ENCODE results near the gene THOC1. TPM values are rescaled to one million over a fixed set of nuclear protein-coding genes. Genes with fewer than 3 reads are reported as not detected.

The THOC1 gene
- total and polyA plus RNA-seq, 2 of the 4 experiments (the other 2 are of a cell fraction): 13.3 to 15.8 TPM

- WGBS, 2 experiments (ENCODE audit: extremely low coverage in 2 of 2, insufficient read length in 1 of 2): no CpG with 5 or more reads among the region's 2 CpGs
- Histone ChIP-seq H3K27me3 (ENCODE audit: control insufficient read depth, insufficient read depth, low read length) (no peaks in the 10 kb centered on the region), H3K23ac (ENCODE audit: low read depth, low read length) (no peak overlapping the region), H3K79me1 (ENCODE audit: low read depth in 1 of 2, low read length in 2 of 2) (peaks cover 17 to 18% of the 10 kb centered on the region in 2 experiments), H3K9me3 (ENCODE audit: control insufficient read depth, insufficient read depth, low read length) (no peaks in the 10 kb centered on the region), H3K27ac (ENCODE audit: insufficient read depth, low read length) (no peak overlapping the region), H3K14ac (replicated peaks; ENCODE audit: low read depth, low read length) (no peak overlapping the region), H4K91ac (ENCODE audit: insufficient read depth, low read depth, low read length) (no peak overlapping the region), H3K4me1 (ENCODE audit: control insufficient read depth, insufficient read depth, low read length) (no peaks in the 10 kb centered on the region; the same call in 1 of the 2 replicates), H3K9me1 (ENCODE audit: insufficient read depth, low read length) (no peaks in the 10 kb centered on the region), H2BK20ac (ENCODE audit: low read depth, low read length) (no peak overlapping the region), H4K5ac (ENCODE audit: low read depth, low read length) (no peak overlapping the region), H2BK120ac (ENCODE audit: low read depth, low read length) (no peak overlapping the region), H3K9ac (ENCODE audit: low read depth, low read length) (no peak overlapping the region), H3K4ac (ENCODE audit: low read depth, low read length) (no peak overlapping the region), H3K4me3 (ENCODE audit: insufficient read depth, low read depth, low read length) (no peak overlapping the region), H3K56ac (ENCODE audit: extremely low read depth, insufficient read depth, low read length) (no peak overlapping the region), H2AFZ (replicated peaks; ENCODE audit: low read length, poor library complexity) (no peak overlapping the region), H2AK5ac (ENCODE audit: low read depth, low read length) (no peak overlapping the region), H2BK5ac (ENCODE audit: low read depth, low read length, poor library complexity, severe bottlenecking) (no peak overlapping the region), H4K20me1 (ENCODE audit: insufficient read depth, low read length) (peaks cover 3% of the 10 kb centered on the region; the same call in 1 of the 2 replicates), H2AK9ac (replicated peaks; ENCODE audit: low read depth, low read length, poor library complexity) (no peak overlapping the region), H3K18ac (ENCODE audit: low read depth, low read length) (no peak overlapping the region), H2BK15ac (ENCODE audit: low read depth, low read length) (no peak overlapping the region), H3K36me3 (ENCODE audit: control insufficient read depth, insufficient read depth, low read length) (peaks cover 30% of the 10 kb centered on the region), H3K4me2 (ENCODE audit: low read depth, low read length) (no peak overlapping the region), H4K8ac (ENCODE audit: low read depth in 2 of 2, low read length in 2 of 2) (no peak overlapping the region)
- dilution Hi-C loops (cut with HindIII; ENCODE audit: low sequenced_read_pairs, unreplicated experiment): no loop called here
- in situ Hi-C loops (cut with MboI; ENCODE audit: low sequenced_read_pairs): no loop called here
- CTCF ChIA-PET: no interaction called here
- POLR2A ChIA-PET (ENCODE audit: unreplicated experiment): no interaction called here
- TF ChIP-seq MAZ (IDR thresholded peaks at IDR 0.05; ENCODE audit: borderline replicate concordance, low read depth, low read length) (no peak), NFE2L2 (IDR thresholded peaks at IDR 0.05; ENCODE audit: low read depth, low read length) (no peak), POLR2A (IDR thresholded peaks at IDR 0.05; ENCODE audit: low read depth, low read length) (no peak)
- no peak for DNase-seq
- no peak for ATAC-seq (ENCODE audit: low read depth)
- intact Hi-C loops (cut with micrococcal nuclease): no loop called here
- no TSS peak for BruUV-seq (replicated peaks)
Observed at GRCh38 chr18:199768-200167, 68.1 kb downstream of the THOC1 start.
